ENCODE measurements around the gene NKAPD1.

DNA sequence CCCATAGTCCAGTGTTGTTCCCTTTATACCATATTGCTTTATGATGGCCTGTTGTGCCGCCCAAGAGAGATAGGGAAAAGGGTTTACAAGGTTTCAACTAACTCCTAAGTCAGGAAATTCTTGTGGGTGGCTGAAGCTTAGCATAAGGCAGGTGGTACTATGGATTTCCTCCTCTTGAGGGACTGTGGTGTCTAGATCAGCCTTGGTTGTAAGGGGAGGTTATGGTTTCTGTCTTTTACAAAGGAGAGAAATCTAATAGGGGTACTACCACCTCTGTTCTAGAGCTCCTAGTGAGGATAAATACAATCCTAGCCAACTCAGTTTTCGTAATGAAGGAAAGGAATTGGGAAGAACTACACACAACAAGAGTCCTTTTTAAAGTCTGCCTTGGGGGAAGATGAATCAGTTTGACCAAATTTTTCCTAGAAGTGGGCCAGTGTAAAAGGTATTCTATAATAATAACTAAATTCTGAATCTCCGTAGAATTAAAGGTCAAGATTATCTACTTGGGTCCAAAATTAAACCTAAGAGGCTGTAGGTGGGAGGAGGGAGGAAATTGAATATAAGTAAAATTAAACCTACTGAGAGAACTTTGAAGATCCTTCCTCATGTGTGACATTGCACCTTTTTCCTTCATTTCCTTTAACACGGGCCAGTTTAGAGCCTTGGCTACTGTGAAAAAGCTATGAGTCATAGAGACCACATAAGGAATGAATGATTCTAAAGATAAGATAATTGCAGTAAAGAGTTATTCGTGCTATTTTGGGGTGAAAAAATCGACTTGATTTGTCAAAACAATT is 31.7 kb upstream of the NKAPD1 start:
- TF ChIP-seq GATA2 (IDR thresholded peaks at IDR 0.05; ENCODE audit: low read depth, low read length), result no peak
- no peak for TF ChIP-seq GATA3 (IDR thresholded peaks at IDR 0.05; ENCODE audit: low read depth, low read length)

Measured in SH-SY5Y (cell line).